ENCODE data around the gene HHATL. TPM values are rescaled to one million over a fixed set of nuclear protein-coding genes. Genes with fewer than 3 reads are reported as not detected.

Gene HHATL
- total and polyA plus RNA-seq, 5 experiments from 2014 or later = not detected

GRCh38 chr3:42688487-42689420 lies 13.8 kb downstream of the HHATL start:
- peaks cover 0 to 2% (median 0%) of the 10 kb centered on the region in 9 donors for H3K9me3 Mint-ChIP-seq
- DNase-seq = no peak
- peaks cover 2 to 5% (median 2%) of the 10 kb centered on the region in 4 donors for H3K4me1 Mint-ChIP-seq
- no peak for ATAC-seq
- H3K36me3 Mint-ChIP-seq = no peaks in the 10 kb centered on the region
- POLR2A ChIA-PET = no interaction called here
- H3K27me3 Mint-ChIP-seq = peaks cover 1 to 24% (median 8%) of the 10 kb centered on the region in 5 donors
- no peak overlapping the region for H3K4me3 Mint-ChIP-seq
- H3K27ac Mint-ChIP-seq = no peak overlapping the region

- POLR2A ChIA-PET = no interaction called here
- no peak overlapping the region for H3K4me3 Mint-ChIP-seq
- DNase-seq = no peak
- H3K27ac Mint-ChIP-seq = no peak overlapping the region
- H3K9me3 Mint-ChIP-seq = peaks cover 0 to 2% (median 0%) of the 10 kb centered on the region in 9 donors
- H3K27me3 Mint-ChIP-seq = peaks cover 3 to 31% (median 9%) of the 10 kb centered on the region in 5 donors
- H3K4me1 Mint-ChIP-seq = peaks cover 2 to 5% (median 2%) of the 10 kb centered on the region in 4 donors
- ATAC-seq = no peak
- H3K36me3 Mint-ChIP-seq = no peaks in the 10 kb centered on the region
These were observed 14.6 kb downstream of the HHATL start for GRCh38 chr3:42688016-42688415.

- Mint-ChIP-seq H3K27me3 (peaks cover 6 to 36% (median 13%) of the 10 kb centered on the region in 5 donors), H3K36me3 (no peaks in the 10 kb centered on the region), H3K27ac (no peak overlapping the region), H3K9me3 (peaks cover 0 to 2% (median 0%) of the 10 kb centered on the region in 9 donors), H3K4me1 (peaks cover 2 to 5% (median 2%) of the 10 kb centered on the region in 4 donors), H3K4me3 (no peak overlapping the region)
- ATAC-seq = no peak
- DNase-seq = no peak
- POLR2A ChIA-PET = interaction anchor here (0.6 kb wide), 1 partner anchor 169 kb away, joined by 4 read pairs; no protein-coding TSS in a partner anchor
These were observed 15.6 kb downstream of the HHATL start for GRCh38 chr3:42686832-42687650.

GRCh38 chr3:42685891-42686820 lies 16.4 kb downstream of the HHATL start:
- Mint-ChIP-seq H3K4me1 (peaks cover 2 to 5% (median 2%) of the 10 kb centered on the region in 4 donors), H3K36me3 (no peaks in the 10 kb centered on the region), H3K27me3 (peaks cover 6 to 36% (median 16%) of the 10 kb centered on the region in 5 donors), H3K9me3 (peaks cover 0 to 2% (median 0%) of the 10 kb centered on the region in 9 donors), H3K27ac (no peak overlapping the region), H3K4me3 (peak overlapping the region in 3 of 10 donors; percentile 41 to 56 (median 48))
- DNase-seq (no peak), ATAC-seq (no peak)
- POLR2A ChIA-PET = no interaction called here

GRCh38 chr3:42685363-42685881 lies 17.2 kb downstream of the HHATL start, which contains the start of gene KLHL40:
TSS of gene KLHL40 (plus strand) at chr3:42685537. CDS start at chr3:42685619, 82 bp downstream.
- Mint-ChIP-seq H3K4me3 (peak within 1 kb of the TSS in 3 of 10 donors; percentile 41 to 56 (median 48)), H3K36me3 (no peaks in the 10 kb centered on the region), H3K9me3 (peaks cover 0 to 2% (median 0%) of the 10 kb centered on the region in 9 donors), H3K27ac (no peak within 1 kb of the TSS), H3K27me3 (peaks cover 6 to 36% (median 16%) of the 10 kb centered on the region in 5 donors), H3K4me1 (peaks cover 2 to 5% (median 2%) of the 10 kb centered on the region in 4 donors)
- DNase-seq = peak in 1 of 10 donors; percentile 45
- ATAC-seq = no peak
- POLR2A ChIA-PET = no interaction called here

- peaks cover 2 to 5% (median 2%) of the 10 kb centered on the region in 4 donors for H3K4me1 Mint-ChIP-seq
- ATAC-seq = no peak
- H3K4me3 Mint-ChIP-seq = no peak overlapping the region
- POLR2A ChIA-PET = no interaction called here
- DNase-seq = peak in 1 of 10 donors; percentile 18
- H3K27me3 Mint-ChIP-seq = peaks cover 6 to 36% (median 18%) of the 10 kb centered on the region in 5 donors
- peaks cover 0 to 3% (median 0%) of the 10 kb centered on the region in 9 donors for H3K9me3 Mint-ChIP-seq
- no peak overlapping the region for H3K27ac Mint-ChIP-seq
- no peaks in the 10 kb centered on the region for H3K36me3 Mint-ChIP-seq
These were observed 17.8 kb downstream of the HHATL start for GRCh38 chr3:42684632-42685362.

- Mint-ChIP-seq H3K36me3 (no peaks in the 10 kb centered on the region), H3K9me3 (peaks cover 0 to 6% (median under 1%) of the 10 kb centered on the region in 9 donors)
These were observed 18.6 kb downstream of the HHATL start for GRCh38 chr3:42683875-42684598.

GRCh38 chr3:42682301-42683070 lies 20.1 kb downstream of the HHATL start:
- ATAC-seq (no peak), DNase-seq (peak in 1 of 10 donors; percentile 27)
- peaks cover 6 to 19% (median 14%) of the 10 kb centered on the region in 9 donors for H3K9me3 Mint-ChIP-seq
- H3K27me3 Mint-ChIP-seq = peaks cover 6 to 37% (median 19%) of the 10 kb centered on the region in 5 donors
- no peak overlapping the region for H3K4me3 Mint-ChIP-seq
- H3K27ac Mint-ChIP-seq = no peak overlapping the region
- H3K4me1 Mint-ChIP-seq = peaks cover 2 to 5% (median 2%) of the 10 kb centered on the region in 4 donors
- H3K36me3 Mint-ChIP-seq = peaks cover 0 to 15% (median 7%) of the 10 kb centered on the region in 3 donors
- POLR2A ChIA-PET = no interaction called here

More at GRCh38 chr3:42683875-42684598, 18.6 kb downstream of the HHATL start:
- Mint-ChIP-seq H3K4me1 (peaks cover 2 to 5% (median 2%) of the 10 kb centered on the region in 4 donors), H3K4me3 (no peak overlapping the region), H3K27ac (no peak overlapping the region), H3K27me3 (peaks cover 6 to 36% (median 18%) of the 10 kb centered on the region in 5 donors)
- POLR2A ChIA-PET = no interaction called here
- ATAC-seq (no peak), DNase-seq (peak in 1 of 10 donors; percentile 6)

GRCh38 chr3:42681361-42682038 lies 21.1 kb downstream of the HHATL start:
- DNase-seq = peak in 1 of 10 donors; percentile 13
- POLR2A ChIA-PET = no interaction called here
- Mint-ChIP-seq H3K4me1 (peaks cover 2 to 5% (median 2%) of the 10 kb centered on the region in 4 donors), H3K27me3 (peaks cover 6 to 37% (median 19%) of the 10 kb centered on the region in 5 donors), H3K27ac (no peak overlapping the region), H3K36me3 (peaks cover 0 to 17% (median 8%) of the 10 kb centered on the region in 3 donors), H3K4me3 (no peak overlapping the region), H3K9me3 (peaks cover 6 to 27% (median 17%) of the 10 kb centered on the region in 9 donors)
- no peak for ATAC-seq
